Duodenal mucosa (tissue), 2 donors: Measurements from ENCODE around the gene TBCCD1.

Source experiments
- H3K27ac ChIP-seq: one replicate; pipeline ENCODE4 v1.7.0; 2013; ENCODE audit warnings: low read depth, low read length
- H3K27me3 ChIP-seq, 2 donors: one replicate each; pipeline ENCODE4 v1.7.0; 2013; ENCODE audit warnings: low read length in 2 of 2, control low read depth in 1 of 2; ENCODE audit not compliant: insufficient read depth in 2 of 2, control insufficient read depth in 1 of 2
- H3K36me3 ChIP-seq, 2 donors: one replicate each; pipeline ENCODE4 v1.7.0; 2013; ENCODE audit warnings: low read length in 2 of 2, control low read depth in 1 of 2; ENCODE audit not compliant: insufficient read depth in 2 of 2, control insufficient read depth in 1 of 2
- H3K4me1 ChIP-seq, 2 donors: one replicate each; pipeline ENCODE4 v1.7.0; 2013; ENCODE audit warnings: low read length in 2 of 2, control low read depth in 1 of 2; ENCODE audit not compliant: insufficient read depth in 2 of 2, control insufficient read depth in 1 of 2
- H3K4me3 ChIP-seq, 2 donors: one replicate each; pipeline ENCODE4 v1.7.0; 2013; ENCODE audit warnings: low read length in 2 of 2, low read depth in 1 of 2
- H3K9ac ChIP-seq, 2 donors: one replicate each; pipeline ENCODE4 v1.7.0; 2013; ENCODE audit warnings: low read length in 2 of 2, low read depth in 1 of 2
- H3K9me3 ChIP-seq, 2 donors: one replicate each; pipeline ENCODE4 v1.7.0; 2013; ENCODE audit warnings: low read length in 2 of 2, control low read depth in 1 of 2; ENCODE audit not compliant: control insufficient read depth in 1 of 2

Gene TBCCD1

GRCh38 chr3:186520957-186521842, 45.9 kb downstream of the TBCCD1 start:
- no peaks in the 10 kb centered on the region for H3K27me3 ChIP-seq
- H3K4me1 ChIP-seq = peaks cover 0 to 7% of the 10 kb centered on the region in 2 donors
- H3K9me3 ChIP-seq = peaks cover 0 to 4% of the 10 kb centered on the region in 2 donors
- H3K27ac ChIP-seq = no peak overlapping the region
- H3K9ac ChIP-seq = no peak overlapping the region
- H3K36me3 ChIP-seq = no peaks in the 10 kb centered on the region
- no peak overlapping the region for H3K4me3 ChIP-seq

- Histone ChIP-seq H3K4me3 (no peak overlapping the region), H3K9me3 (peaks cover 0 to 4% of the 10 kb centered on the region in 2 donors), H3K9ac (no peak overlapping the region), H3K27me3 (no peaks in the 10 kb centered on the region), H3K36me3 (no peaks in the 10 kb centered on the region), H3K4me1 (peaks cover 0 to 7% of the 10 kb centered on the region in 2 donors), H3K27ac (no peak overlapping the region)
These were observed 46.7 kb downstream of the TBCCD1 start for GRCh38 chr3:186520431-186520830.

DNA sequence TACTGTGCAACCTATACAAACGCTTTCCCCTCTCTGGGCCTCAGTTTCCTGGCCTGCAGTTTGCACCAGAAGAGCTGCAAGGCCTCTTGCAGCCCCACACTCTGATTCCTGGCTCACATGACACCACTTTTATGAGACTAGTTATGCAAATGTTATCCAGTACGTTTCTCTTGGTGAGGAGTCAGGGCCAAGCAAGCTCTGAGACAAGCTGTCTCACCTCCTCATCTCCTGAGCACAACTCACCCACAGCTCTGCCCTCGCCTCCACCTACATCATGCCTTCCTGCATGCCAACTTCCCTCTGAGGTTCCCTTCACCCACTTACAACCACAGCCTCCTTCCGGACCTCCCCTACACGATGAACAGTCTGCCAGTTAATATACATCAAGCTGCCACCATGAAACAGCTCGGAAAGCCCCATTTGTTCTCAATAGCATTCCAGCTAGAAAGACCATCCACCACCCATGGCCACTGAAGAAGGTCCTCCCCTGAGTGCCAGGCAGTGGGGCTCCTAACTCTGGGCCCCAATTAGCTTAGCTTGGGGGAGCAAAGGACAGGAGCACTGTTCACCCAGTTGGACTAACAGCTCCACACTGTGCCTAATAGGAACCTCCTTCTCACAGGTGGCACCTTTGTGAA, 48.0 kb downstream of the TBCCD1 start:
- H3K36me3 ChIP-seq = no peaks in the 10 kb centered on the region
- H3K27ac ChIP-seq = no peak overlapping the region
- no peak overlapping the region for H3K9ac ChIP-seq
- H3K4me3 ChIP-seq = no peak overlapping the region
- peaks cover 0 to 4% of the 10 kb centered on the region in 2 donors for H3K9me3 ChIP-seq
- H3K4me1 ChIP-seq = peaks cover 0 to 7% of the 10 kb centered on the region in 2 donors
- H3K27me3 ChIP-seq = no peaks in the 10 kb centered on the region

GRCh38 chr3:186517218-186517617, 49.9 kb downstream of the TBCCD1 start:
- Histone ChIP-seq H3K4me1 (no peaks in the 10 kb centered on the region), H3K9me3 (peaks cover 0 to 4% of the 10 kb centered on the region in 2 donors), H3K36me3 (no peaks in the 10 kb centered on the region), H3K27me3 (peaks cover 4% of the 10 kb centered on the region in 2 donors), H3K27ac (no peak overlapping the region), H3K9ac (no peak overlapping the region), H3K4me3 (no peak overlapping the region)

- Histone ChIP-seq H3K9ac (no peak overlapping the region), H3K4me3 (no peak overlapping the region), H3K9me3 (peaks cover 0 to 4% of the 10 kb centered on the region in 2 donors), H3K4me1 (no peaks in the 10 kb centered on the region), H3K27me3 (peaks cover 4% of the 10 kb centered on the region in 2 donors), H3K36me3 (no peaks in the 10 kb centered on the region), H3K27ac (no peak overlapping the region)
These were observed 50.5 kb downstream of the TBCCD1 start for GRCh38 chr3:186516646-186517045.

- Histone ChIP-seq H3K27ac (no peak overlapping the region), H3K4me3 (no peak overlapping the region)
These were observed 52.0 kb downstream of the TBCCD1 start for GRCh38 chr3:186515125-186515524.

GRCh38 chr3:186514296-186515002, 52.7 kb downstream of the TBCCD1 start:
- Histone ChIP-seq H3K4me3 (no peak overlapping the region), H3K4me1 (no peaks in the 10 kb centered on the region), H3K9ac (no peak overlapping the region), H3K9me3 (peaks cover 0 to 4% of the 10 kb centered on the region in 2 donors), H3K36me3 (no peaks in the 10 kb centered on the region), H3K27ac (no peak overlapping the region), H3K27me3 (peaks cover 4% of the 10 kb centered on the region in 2 donors)

More at GRCh38 chr3:186515125-186515524, 52.0 kb downstream of the TBCCD1 start:
- Histone ChIP-seq H3K9me3 (peaks cover 0 to 4% of the 10 kb centered on the region in 2 donors), H3K27me3 (peaks cover 4% of the 10 kb centered on the region in 2 donors), H3K4me1 (no peaks in the 10 kb centered on the region), H3K9ac (no peak overlapping the region), H3K36me3 (no peaks in the 10 kb centered on the region)

DNA sequence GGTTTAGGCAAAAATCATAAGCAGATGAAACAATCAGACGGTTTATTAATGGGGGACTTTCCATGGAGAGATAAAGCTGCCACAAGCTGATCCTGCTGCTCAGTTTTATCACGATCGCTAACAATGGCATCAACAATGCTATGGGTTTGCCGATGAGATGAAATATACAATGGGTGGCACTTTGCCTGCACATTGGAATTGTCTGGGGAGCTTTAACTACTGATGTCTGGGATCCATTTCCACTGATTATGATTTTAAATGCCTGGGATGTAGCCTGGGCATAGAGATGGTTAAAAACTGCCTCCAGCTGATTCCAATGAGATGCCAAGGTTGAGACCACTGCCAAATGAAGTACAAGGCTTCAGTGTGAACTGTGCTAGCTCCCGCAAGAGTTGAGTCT, 53.8 kb downstream of the TBCCD1 start:
- Histone ChIP-seq H3K4me1 (no peaks in the 10 kb centered on the region), H3K4me3 (no peak overlapping the region), H3K9ac (no peak overlapping the region), H3K9me3 (peaks cover 0 to 4% of the 10 kb centered on the region in 2 donors), H3K36me3 (no peaks in the 10 kb centered on the region), H3K27me3 (peaks cover 4% of the 10 kb centered on the region in 2 donors), H3K27ac (no peak overlapping the region)

GRCh38 chr3:186512570-186513302, 54.4 kb downstream of the TBCCD1 start:
- Histone ChIP-seq H3K4me3 (no peak overlapping the region), H3K9ac (no peak overlapping the region), H3K27ac (no peak overlapping the region), H3K4me1 (no peaks in the 10 kb centered on the region), H3K9me3 (peaks cover 0 to 4% of the 10 kb centered on the region in 2 donors), H3K27me3 (peaks cover 4% of the 10 kb centered on the region in 2 donors), H3K36me3 (no peaks in the 10 kb centered on the region)
